Suprapubic skin (tissue), 4 donors: ENCODE data around the gene OXER1. TPM values are rescaled to one million over a fixed set of nuclear protein-coding genes. Genes with fewer than 3 reads are reported as not detected.

Experiments used
- DNase-seq, 2 donors: peaks; one replicate each; pipeline ENCODE4 v3.0.0-alpha.2; 2019; ENCODE audit warnings: low spot score in 2 of 2
- H3K27ac ChIP-seq: fragments of 200-600 bp; sonication (generic); one replicate; pipeline ENCODE4 v1.5.1; 2019
- H3K27me3 ChIP-seq: fragments of 200-600 bp; sonication (generic); one replicate; pipeline ENCODE4 v1.5.1; 2019
- H3K36me3 ChIP-seq: fragments of 200-600 bp; sonication (generic); one replicate; pipeline ENCODE4 v1.5.1; 2019
- H3K4me1 ChIP-seq: fragments of 200-600 bp; sonication (generic); one replicate; pipeline ENCODE4 v1.5.1; 2019
- H3K4me3 ChIP-seq: fragments of 200-600 bp; sonication (generic); one replicate; pipeline ENCODE4 v1.5.1; 2019; ENCODE audit warnings: mild to moderate bottlenecking
- H3K9me3 ChIP-seq: fragments of 200-600 bp; sonication (generic); one replicate; pipeline ENCODE4 v1.5.1; 2019
- CTCF ChIP-seq, 2 donors: fragments of 200-600 bp in 1 of 2; fragments of 450-650 bp in 1 of 2; sonication (generic) in 1 of 2; IDR thresholded peaks; one replicate each; pipeline ENCODE4 v1.5.1; 2016 to 2019; ENCODE audit warnings: antibody characterized with exemption in 2 of 2, mild to moderate bottlenecking in 1 of 2, moderate library complexity in 1 of 2
- EP300 ChIP-seq: sonication (generic); formaldehyde crosslinking; IDR thresholded peaks from one replicate; pipeline ENCODE4 v1.6.1; 2017; ENCODE audit warnings: antibody characterized with exemption
- POLR2A ChIP-seq, 2 donors: fragments of 450-650 bp; IDR thresholded peaks; one replicate each; pipeline ENCODE4 v1.6.1; 2017; ENCODE audit warnings: antibody characterized with exemption in 2 of 2, mild to moderate bottlenecking in 2 of 2, moderate library complexity in 2 of 2
- POLR2AphosphoS5 ChIP-seq, 3 donors: sonication (generic); formaldehyde crosslinking; IDR thresholded peaks; one replicate each; pipeline ENCODE4 v1.6.1; 2017; ENCODE audit warnings: antibody characterized with exemption in 3 of 3
- WGBS: methylation state at CpG from one replicate; pipeline ENCODE4 v1.1.5; 2018; 5-methylcytosine and 5-hydroxymethylcytosine counted together
- total RNA-seq, 4 donors: library from RNA; depleted of rRNA; stranded (reverse); fragments of >200 nt; gene quantifications; one replicate each; pipeline ENCODE4 v1.1.0, GENCODE V29; 2016

Gene OXER1
- total RNA-seq, 4 donors from 2014 or later = 0.76 to 3.9 (median 2.1) TPM

GRCh38 chr2:42754776-42755140 is 9.2 kb downstream of the OXER1 start:
- Histone ChIP-seq H3K4me1 (peaks cover 34% of the 10 kb centered on the region), H3K27ac (peak overlapping the region; percentile 43), H3K27me3 (no peaks in the 10 kb centered on the region), H3K9me3 (no peaks in the 10 kb centered on the region), H3K4me3 (no peak overlapping the region), H3K36me3 (peaks cover 2% of the 10 kb centered on the region)
- WGBS = 68% methylated on average over 8 of the region's 8 CpGs
- DNase-seq = no peak
- TF ChIP-seq POLR2AphosphoS5 (IDR thresholded peaks at IDR 0.05) = no peak
- no peak for TF ChIP-seq CTCF (IDR thresholded peaks at IDR 0.05)
- TF ChIP-seq EP300 = no peak
- no peak for TF ChIP-seq POLR2A (IDR thresholded peaks at IDR 0.05)

GRCh38 chr2:42754021-42754775 is 9.7 kb downstream of the OXER1 start:
- Histone ChIP-seq H3K27ac (peak overlapping the region; percentile 43), H3K27me3 (no peaks in the 10 kb centered on the region), H3K36me3 (peaks cover 2% of the 10 kb centered on the region), H3K9me3 (no peaks in the 10 kb centered on the region), H3K4me3 (no peak overlapping the region), H3K4me1 (peaks cover 34% of the 10 kb centered on the region)
- 50% methylated on average over 5 of the region's 11 CpGs for WGBS
- TF ChIP-seq POLR2A (IDR thresholded peaks at IDR 0.05) = no peak
- no peak for TF ChIP-seq EP300
- no peak for TF ChIP-seq CTCF (IDR thresholded peaks at IDR 0.05)
- TF ChIP-seq POLR2AphosphoS5 (IDR thresholded peaks at IDR 0.05) = no peak
- no peak for DNase-seq

DNA sequence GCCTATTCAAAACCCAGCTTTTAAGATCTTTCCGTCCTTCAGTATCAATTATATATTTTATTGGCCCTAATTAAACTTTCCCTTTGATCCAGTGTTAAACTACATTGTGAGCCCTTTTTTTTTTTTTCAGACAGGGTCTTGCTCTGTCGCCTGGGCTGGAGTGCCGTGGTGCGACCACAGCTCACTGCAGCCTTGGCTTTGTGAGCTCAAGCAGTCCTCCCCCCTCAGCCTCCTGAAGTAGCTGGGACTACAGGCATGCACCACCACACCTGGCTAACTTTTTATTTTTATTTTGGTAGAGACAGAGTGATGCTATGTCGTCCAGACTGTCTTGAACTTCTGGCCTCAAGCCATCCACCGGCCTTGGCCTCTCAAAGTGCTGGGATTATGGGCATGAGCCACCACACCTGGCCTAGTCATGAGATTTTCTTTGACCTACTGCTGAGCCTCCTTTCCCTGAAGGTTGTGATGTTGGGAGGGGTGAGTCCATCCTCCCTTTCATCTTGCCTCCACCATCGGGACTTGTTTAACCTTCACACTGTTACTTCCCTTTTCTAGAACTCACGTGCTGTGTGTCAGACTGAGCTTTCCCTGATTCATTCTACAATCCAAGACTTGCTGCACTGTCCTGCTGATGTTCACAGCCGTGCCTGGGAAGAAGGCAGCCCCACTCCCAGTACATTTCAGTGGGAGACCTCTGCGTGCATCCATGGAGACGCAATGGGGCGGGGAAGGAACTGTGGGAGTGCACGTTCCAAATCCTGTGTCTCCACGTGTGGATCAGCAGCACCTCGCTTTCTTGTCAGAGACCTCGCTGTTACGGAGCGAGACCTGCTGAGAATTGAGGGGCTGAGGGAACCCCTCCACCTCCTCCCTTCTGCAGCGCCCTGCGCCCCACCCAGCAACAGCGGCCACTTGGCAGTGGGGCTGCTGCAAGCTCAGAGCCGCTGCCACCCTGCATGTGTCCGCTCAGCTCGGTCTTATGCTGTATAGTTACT is 10.8 kb downstream of the OXER1 start:
- H3K36me3 ChIP-seq = peaks cover 2% of the 10 kb centered on the region
- H3K4me3 ChIP-seq = no peak overlapping the region
- H3K4me1 ChIP-seq = peaks cover 34% of the 10 kb centered on the region
- no peaks in the 10 kb centered on the region for H3K27me3 ChIP-seq
- 91% methylated on average over 22 of the region's 24 CpGs for WGBS
- DNase-seq = no peak
- no peak overlapping the region for H3K27ac ChIP-seq
- H3K9me3 ChIP-seq = no peaks in the 10 kb centered on the region
- TF ChIP-seq CTCF (IDR thresholded peaks at IDR 0.05) (no peak), POLR2A (IDR thresholded peaks at IDR 0.05) (no peak), EP300 (no peak), POLR2AphosphoS5 (IDR thresholded peaks at IDR 0.05) (no peak)

- TF ChIP-seq CTCF (IDR thresholded peaks at IDR 0.05) (no peak), POLR2A (IDR thresholded peaks at IDR 0.05) (no peak), EP300 (no peak), POLR2AphosphoS5 (IDR thresholded peaks at IDR 0.05) (no peak)
- H3K27me3 ChIP-seq = no peaks in the 10 kb centered on the region
- peaks cover 6% of the 10 kb centered on the region for H3K36me3 ChIP-seq
- no peak for DNase-seq
- no peak overlapping the region for H3K27ac ChIP-seq
- whole genome bisulfite sequencing = 63% methylated on average over 2 of the region's 2 CpGs
- peaks cover 34% of the 10 kb centered on the region for H3K4me1 ChIP-seq
- no peak overlapping the region for H3K4me3 ChIP-seq
- H3K9me3 ChIP-seq = no peaks in the 10 kb centered on the region
Observed at GRCh38 chr2:42752314-42752713, 11.6 kb downstream of the OXER1 start.

DNA sequence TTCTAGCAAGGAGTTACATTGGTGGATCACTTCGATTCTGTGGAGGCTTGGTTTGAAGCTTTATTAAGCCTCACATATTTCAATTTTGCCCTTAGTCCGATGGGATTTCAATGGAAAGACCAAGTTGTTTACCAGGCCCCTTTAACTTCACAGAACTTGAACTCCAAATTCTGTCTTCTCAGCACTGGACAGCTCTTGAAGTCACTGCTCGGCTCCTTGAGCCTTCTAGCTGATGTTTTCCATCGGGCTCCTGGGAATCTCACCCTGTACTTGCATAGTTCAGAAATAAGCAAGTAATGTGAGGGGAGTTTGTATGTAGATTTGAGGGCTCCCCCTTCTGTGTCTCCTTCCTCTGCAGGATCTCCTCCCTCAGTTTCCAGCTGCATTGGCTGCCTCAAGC is 15.1 kb downstream of the OXER1 start:
- WGBS = 97% methylated on average over 4 of the region's 4 CpGs

More for the DNA sequence above, 15.1 kb downstream of the OXER1 start:
- Histone ChIP-seq H3K27me3 (no peaks in the 10 kb centered on the region), H3K36me3 (peaks cover 10% of the 10 kb centered on the region), H3K27ac (no peak overlapping the region), H3K4me3 (no peak overlapping the region), H3K9me3 (no peaks in the 10 kb centered on the region), H3K4me1 (peaks cover 14% of the 10 kb centered on the region)
- DNase-seq = no peak
- TF ChIP-seq CTCF (IDR thresholded peaks at IDR 0.05) = no peak
- TF ChIP-seq EP300 = no peak
- no peak for TF ChIP-seq POLR2A (IDR thresholded peaks at IDR 0.05)
- no peak for TF ChIP-seq POLR2AphosphoS5 (IDR thresholded peaks at IDR 0.05)
